ENCODE results near the gene TMPRSS11D. TPM values are rescaled to one million over a fixed set of nuclear protein-coding genes. Genes with fewer than 3 reads are reported as not detected.

Gene TMPRSS11D
- total RNA-seq, 1 experiment from 2014 or later, result not detected

- Histone ChIP-seq H3K27me3 (ENCODE audit: low read length) (no peaks in the 10 kb centered on the region), H3K4me1 (ENCODE audit: low read length) (no peaks in the 10 kb centered on the region), H3K4me2 (ENCODE audit: low read depth, low read length, poor library complexity, severe bottlenecking) (no peak overlapping the region), H3K9me2 (replicated peaks; ENCODE audit: insufficient read depth, low read length) (no peaks in the 10 kb centered on the region), H3K27ac (ENCODE audit: low read length) (no peak overlapping the region), H3K79me2 (ENCODE audit: low read length) (no peaks in the 10 kb centered on the region), H3K9ac (ENCODE audit: low read length) (no peak overlapping the region), H3K36me3 (ENCODE audit: insufficient read depth, low read length) (no peaks in the 10 kb centered on the region), H3K4me3 (ENCODE audit: low read length) (no peak overlapping the region), H3K9me3 (ENCODE audit: low read length) (no peaks in the 10 kb centered on the region), H2AFZ (ENCODE audit: low read length) (no peak overlapping the region), H4K20me1 (ENCODE audit: insufficient read depth, low read depth, low read length) (no peaks in the 10 kb centered on the region)
- DNase-seq, result no peak
These were observed 15.3 kb upstream of the TMPRSS11D start for GRCh38 chr4:67899096-67899495.

- no peaks in the 10 kb centered on the region for H3K79me2 ChIP-seq (ENCODE audit: low read length)
- no peaks in the 10 kb centered on the region for H4K20me1 ChIP-seq (ENCODE audit: insufficient read depth, low read depth, low read length)
These were observed 13.9 kb upstream of the TMPRSS11D start for GRCh38 chr4:67897686-67898085.

GRCh38 chr4:67896421-67897065 is 12.7 kb upstream of the TMPRSS11D start:
- Histone ChIP-seq H3K27ac (ENCODE audit: low read length) (no peak overlapping the region), H3K36me3 (ENCODE audit: insufficient read depth, low read length) (no peaks in the 10 kb centered on the region), H3K9me2 (replicated peaks; ENCODE audit: insufficient read depth, low read length) (no peaks in the 10 kb centered on the region)

More at GRCh38 chr4:67897686-67898085, 13.9 kb upstream of the TMPRSS11D start:
- Histone ChIP-seq H3K9me2 (replicated peaks; ENCODE audit: insufficient read depth, low read length) (no peaks in the 10 kb centered on the region), H2AFZ (ENCODE audit: low read length) (no peak overlapping the region), H3K4me2 (ENCODE audit: low read depth, low read length, poor library complexity, severe bottlenecking) (no peak overlapping the region), H3K36me3 (ENCODE audit: insufficient read depth, low read length) (no peaks in the 10 kb centered on the region), H3K9me3 (ENCODE audit: low read length) (no peaks in the 10 kb centered on the region), H3K27me3 (ENCODE audit: low read length) (no peaks in the 10 kb centered on the region), H3K27ac (ENCODE audit: low read length) (no peak overlapping the region), H3K4me1 (ENCODE audit: low read length) (no peaks in the 10 kb centered on the region), H3K4me3 (ENCODE audit: low read length) (no peak overlapping the region), H3K9ac (ENCODE audit: low read length) (no peak overlapping the region)
- DNase-seq, result no peak

DNA sequence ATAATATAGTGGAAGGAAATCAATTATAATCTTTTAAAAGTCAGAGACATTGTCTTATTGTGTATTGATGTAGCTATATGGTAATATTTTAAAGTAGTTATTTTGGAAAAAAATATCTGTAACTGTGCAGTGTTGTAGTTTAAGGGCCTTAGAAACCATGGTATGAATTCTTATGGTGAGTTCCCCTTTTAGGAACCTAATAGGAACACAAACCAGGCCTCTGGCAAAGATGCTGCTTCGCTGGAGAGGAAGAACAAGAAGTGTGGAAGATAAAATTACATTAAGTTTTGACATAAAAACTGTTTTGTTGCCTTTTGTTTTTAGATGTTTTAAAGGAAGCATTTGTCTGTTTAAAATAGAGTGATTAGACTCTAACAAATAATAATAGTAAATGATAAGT is 10.9 kb upstream of the TMPRSS11D start:
- H3K9ac ChIP-seq (ENCODE audit: low read length), result no peak overlapping the region
- no peak overlapping the region for H2AFZ ChIP-seq (ENCODE audit: low read length)
- no peak overlapping the region for H3K4me3 ChIP-seq (ENCODE audit: low read length)
- no peaks in the 10 kb centered on the region for H3K9me2 ChIP-seq (replicated peaks; ENCODE audit: insufficient read depth, low read length)
- no peak for DNase-seq
- H3K4me2 ChIP-seq (ENCODE audit: low read depth, low read length, poor library complexity, severe bottlenecking), result no peak overlapping the region
- no peaks in the 10 kb centered on the region for H3K4me1 ChIP-seq (ENCODE audit: low read length)
- no peaks in the 10 kb centered on the region for H3K36me3 ChIP-seq (ENCODE audit: insufficient read depth, low read length)
- H4K20me1 ChIP-seq (ENCODE audit: insufficient read depth, low read depth, low read length), result no peaks in the 10 kb centered on the region
- no peaks in the 10 kb centered on the region for H3K9me3 ChIP-seq (ENCODE audit: low read length)
- H3K27me3 ChIP-seq (ENCODE audit: low read length), result no peaks in the 10 kb centered on the region
- no peak overlapping the region for H3K27ac ChIP-seq (ENCODE audit: low read length)
- H3K79me2 ChIP-seq (ENCODE audit: low read length), result no peaks in the 10 kb centered on the region

More at GRCh38 chr4:67896421-67897065, 12.7 kb upstream of the TMPRSS11D start:
- Histone ChIP-seq H3K79me2 (ENCODE audit: low read length) (no peaks in the 10 kb centered on the region), H4K20me1 (ENCODE audit: insufficient read depth, low read depth, low read length) (no peaks in the 10 kb centered on the region), H3K4me2 (ENCODE audit: low read depth, low read length, poor library complexity, severe bottlenecking) (no peak overlapping the region), H3K27me3 (ENCODE audit: low read length) (no peaks in the 10 kb centered on the region), H3K4me1 (ENCODE audit: low read length) (no peaks in the 10 kb centered on the region), H3K9ac (ENCODE audit: low read length) (no peak overlapping the region), H3K4me3 (ENCODE audit: low read length) (no peak overlapping the region), H3K9me3 (ENCODE audit: low read length) (no peaks in the 10 kb centered on the region), H2AFZ (ENCODE audit: low read length) (no peak overlapping the region)
- no peak for DNase-seq

GRCh38 chr4:67892905-67893304 is 9.1 kb upstream of the TMPRSS11D start:
- H3K9ac ChIP-seq (ENCODE audit: low read length), result no peak overlapping the region
- no peaks in the 10 kb centered on the region for H3K9me3 ChIP-seq (ENCODE audit: low read length)
- no peaks in the 10 kb centered on the region for H3K36me3 ChIP-seq (ENCODE audit: insufficient read depth, low read length)
- no peaks in the 10 kb centered on the region for H4K20me1 ChIP-seq (ENCODE audit: insufficient read depth, low read depth, low read length)
- H2AFZ ChIP-seq (ENCODE audit: low read length), result no peak overlapping the region
- H3K4me1 ChIP-seq (ENCODE audit: low read length), result no peaks in the 10 kb centered on the region
- H3K4me2 ChIP-seq (ENCODE audit: low read depth, low read length, poor library complexity, severe bottlenecking), result no peak overlapping the region
- H3K27ac ChIP-seq (ENCODE audit: low read length), result no peak overlapping the region
- H3K79me2 ChIP-seq (ENCODE audit: low read length), result no peaks in the 10 kb centered on the region
- no peaks in the 10 kb centered on the region for H3K27me3 ChIP-seq (ENCODE audit: low read length)
- no peak overlapping the region for H3K4me3 ChIP-seq (ENCODE audit: low read length)
- no peak for DNase-seq
- H3K9me2 ChIP-seq (replicated peaks; ENCODE audit: insufficient read depth, low read length), result no peaks in the 10 kb centered on the region

DNA sequence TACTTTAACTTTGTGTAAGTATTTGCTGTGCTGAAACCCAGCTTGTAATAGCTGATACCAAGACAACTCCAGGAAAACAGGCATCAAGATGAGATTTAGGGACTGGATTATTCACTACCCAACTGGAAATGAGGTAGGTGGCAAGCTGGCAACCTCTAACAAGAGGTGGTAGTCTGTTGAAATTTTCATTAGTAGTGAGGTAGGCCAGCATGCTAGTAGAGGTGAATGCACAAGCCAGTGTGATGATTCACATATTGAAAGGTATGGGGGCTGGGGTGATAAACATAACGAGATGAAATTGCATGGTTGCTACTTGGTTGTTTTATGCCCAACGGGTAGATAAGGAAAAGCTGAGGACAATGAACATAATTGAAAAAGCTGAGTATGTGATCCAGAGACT is 8.5 kb upstream of the TMPRSS11D start:
- Histone ChIP-seq H3K9ac (ENCODE audit: low read length) (no peak overlapping the region), H3K4me3 (ENCODE audit: low read length) (no peak overlapping the region), H3K9me2 (replicated peaks; ENCODE audit: insufficient read depth, low read length) (no peaks in the 10 kb centered on the region), H3K4me1 (ENCODE audit: low read length) (no peaks in the 10 kb centered on the region), H3K27ac (ENCODE audit: low read length) (no peak overlapping the region), H2AFZ (ENCODE audit: low read length) (no peak overlapping the region), H3K27me3 (ENCODE audit: low read length) (no peaks in the 10 kb centered on the region), H3K4me2 (ENCODE audit: low read depth, low read length, poor library complexity, severe bottlenecking) (no peak overlapping the region), H3K36me3 (ENCODE audit: insufficient read depth, low read length) (no peaks in the 10 kb centered on the region), H3K79me2 (ENCODE audit: low read length) (no peaks in the 10 kb centered on the region), H3K9me3 (ENCODE audit: low read length) (no peaks in the 10 kb centered on the region), H4K20me1 (ENCODE audit: insufficient read depth, low read depth, low read length) (no peaks in the 10 kb centered on the region)
- peak; percentile 20 for DNase-seq

DNA sequence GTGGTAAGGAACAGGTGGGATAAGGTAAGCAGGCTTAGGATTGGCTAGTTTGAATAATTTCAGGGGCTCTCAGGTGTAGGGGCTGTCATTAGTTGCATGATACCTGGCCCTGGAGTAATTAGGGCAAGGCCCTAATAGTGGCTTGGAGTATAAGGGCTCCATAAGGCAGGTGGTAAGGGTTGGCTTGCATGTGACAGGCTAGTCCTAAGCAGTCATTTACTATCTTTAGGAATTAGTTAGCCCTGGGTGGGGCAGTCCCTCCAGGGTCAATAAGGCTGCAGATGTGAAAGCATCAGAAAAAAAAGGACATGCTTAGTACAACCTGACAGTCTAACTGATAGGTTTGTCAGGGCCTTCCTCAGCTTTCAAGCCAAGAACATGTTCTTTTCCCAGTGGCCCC is 7.8 kb upstream of the TMPRSS11D start:
- Histone ChIP-seq H3K36me3 (ENCODE audit: insufficient read depth, low read length) (no peaks in the 10 kb centered on the region), H4K20me1 (ENCODE audit: insufficient read depth, low read depth, low read length) (no peaks in the 10 kb centered on the region), H3K27me3 (ENCODE audit: low read length) (no peaks in the 10 kb centered on the region), H3K79me2 (ENCODE audit: low read length) (no peaks in the 10 kb centered on the region), H3K27ac (ENCODE audit: low read length) (no peak overlapping the region), H3K9ac (ENCODE audit: low read length) (no peak overlapping the region), H3K4me1 (ENCODE audit: low read length) (no peaks in the 10 kb centered on the region), H3K9me2 (replicated peaks; ENCODE audit: insufficient read depth, low read length) (no peaks in the 10 kb centered on the region), H2AFZ (ENCODE audit: low read length) (no peak overlapping the region), H3K4me3 (ENCODE audit: low read length) (no peak overlapping the region), H3K4me2 (ENCODE audit: low read depth, low read length, poor library complexity, severe bottlenecking) (no peak overlapping the region), H3K9me3 (ENCODE audit: low read length) (no peaks in the 10 kb centered on the region)
- DNase-seq, result peak; percentile 5

DNA sequence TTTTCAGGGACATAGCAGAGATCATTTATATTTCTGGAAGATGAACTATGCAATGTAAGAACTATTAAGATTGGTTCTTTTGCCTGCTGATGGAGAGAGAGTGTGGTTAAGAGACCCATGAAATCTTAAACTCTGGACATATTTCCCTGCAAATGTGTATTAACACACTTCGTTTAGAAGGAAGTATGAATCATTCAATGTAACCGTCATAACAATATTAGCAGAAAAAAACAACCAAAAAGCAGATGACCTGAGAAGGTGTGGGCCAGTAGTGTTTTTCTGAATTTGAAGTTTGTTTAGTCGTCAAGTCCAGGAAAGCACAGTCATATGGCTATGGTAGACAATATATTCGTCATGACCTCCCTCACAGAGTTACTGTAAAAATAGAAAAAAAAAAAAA is 2.5 kb upstream of the TMPRSS11D start:
- no peak for DNase-seq
- Histone ChIP-seq H3K79me2 (ENCODE audit: low read length) (no peaks in the 10 kb centered on the region), H3K9me3 (ENCODE audit: low read length) (no peaks in the 10 kb centered on the region), H3K27me3 (ENCODE audit: low read length) (no peaks in the 10 kb centered on the region), H3K27ac (ENCODE audit: low read length) (no peak overlapping the region), H3K36me3 (ENCODE audit: insufficient read depth, low read length) (no peaks in the 10 kb centered on the region), H4K20me1 (ENCODE audit: insufficient read depth, low read depth, low read length) (no peaks in the 10 kb centered on the region), H3K4me2 (ENCODE audit: low read depth, low read length, poor library complexity, severe bottlenecking) (no peak overlapping the region), H3K4me3 (ENCODE audit: low read length) (no peak overlapping the region), H3K4me1 (ENCODE audit: low read length) (no peaks in the 10 kb centered on the region), H2AFZ (ENCODE audit: low read length) (no peak overlapping the region), H3K9ac (ENCODE audit: low read length) (no peak overlapping the region), H3K9me2 (replicated peaks; ENCODE audit: insufficient read depth, low read length) (no peaks in the 10 kb centered on the region)
